Immature natural killer cell (primary cell): ENCODE data around the gene TLE7. TPM values are rescaled to one million over a fixed set of nuclear protein-coding genes. Genes with fewer than 3 reads are reported as not detected.

Experiments
- DNase-seq, 3 donors: peaks; one replicate each; pipeline ENCODE4 v3.0.0; 2022; ENCODE audit warnings: mixed read lengths in 1 of 3
- H3K27ac Mint-ChIP-seq, 6 donors: one replicate each; pipeline ENCODE4 v1.8.0; 2020; ENCODE audit warnings: mixed read lengths in 6 of 6, mild to moderate bottlenecking in 5 of 6, inconsistent platforms in 4 of 6, moderate library complexity in 3 of 6
- H3K27me3 Mint-ChIP-seq, 3 donors: one replicate each; pipeline ENCODE4 v1.8.0; 2020 to 2021; ENCODE audit warnings: low read depth in 3 of 3, mild to moderate bottlenecking in 3 of 3, mixed read lengths in 3 of 3, moderate library complexity in 3 of 3, inconsistent platforms in 1 of 3
- H3K36me3 Mint-ChIP-seq, 3 donors: one replicate each; pipeline ENCODE4 v1.8.0; 2020; ENCODE audit warnings: mixed read lengths in 3 of 3, inconsistent platforms in 2 of 3, mild to moderate bottlenecking in 2 of 3
- H3K4me1 Mint-ChIP-seq, 2 donors: one replicate each; pipeline ENCODE4 v1.8.0; 2020; ENCODE audit warnings: inconsistent platforms in 2 of 2, mild to moderate bottlenecking in 2 of 2, mixed read lengths in 2 of 2, moderate library complexity in 1 of 2
- H3K4me3 Mint-ChIP-seq, 5 donors: one replicate each; pipeline ENCODE4 v1.8.0; 2020; ENCODE audit warnings: mild to moderate bottlenecking in 5 of 5, mixed read lengths in 5 of 5, inconsistent platforms in 3 of 5, moderate library complexity in 3 of 5
- H3K9me3 Mint-ChIP-seq, 6 donors: one replicate each; pipeline ENCODE4 v1.8.0; 2020; ENCODE audit warnings: mild to moderate bottlenecking in 6 of 6, mixed read lengths in 6 of 6, inconsistent platforms in 4 of 6, moderate library complexity in 3 of 6
- polyA plus RNA-seq, 3 donors: library from polyadenylated mRNA; unstranded; fragments of 300-500 nt; fragmentation: Illumina TruSeq; gene quantifications; one replicate each; pipeline ENCODE4 v1.2.3, GENCODE V29; 2021

Gene TLE7
- polyA plus RNA-seq: not detected

GRCh38 chr16:71442051-71442440 lies at the start of gene TLE7:
TSS of gene TLE7 (minus strand) at chr16:71442054. CDS start at chr16:71433324, 8,730 bp downstream.
- H3K4me3 Mint-ChIP-seq: no peak within 1 kb of the TSS
- H3K27me3 Mint-ChIP-seq: peaks cover 5 to 17% (median 5%) of the 10 kb centered on the region in 3 donors
- H3K9me3 Mint-ChIP-seq: peaks cover 6 to 29% (median 21%) of the 10 kb centered on the region in 6 donors
- H3K27ac Mint-ChIP-seq: no peak within 1 kb of the TSS
- H3K36me3 Mint-ChIP-seq: peaks cover 0 to 3% (median 0%) of the 10 kb centered on the region in 3 donors
- no peak for DNase-seq
- H3K4me1 Mint-ChIP-seq: no peaks in the 10 kb centered on the region

DNA sequence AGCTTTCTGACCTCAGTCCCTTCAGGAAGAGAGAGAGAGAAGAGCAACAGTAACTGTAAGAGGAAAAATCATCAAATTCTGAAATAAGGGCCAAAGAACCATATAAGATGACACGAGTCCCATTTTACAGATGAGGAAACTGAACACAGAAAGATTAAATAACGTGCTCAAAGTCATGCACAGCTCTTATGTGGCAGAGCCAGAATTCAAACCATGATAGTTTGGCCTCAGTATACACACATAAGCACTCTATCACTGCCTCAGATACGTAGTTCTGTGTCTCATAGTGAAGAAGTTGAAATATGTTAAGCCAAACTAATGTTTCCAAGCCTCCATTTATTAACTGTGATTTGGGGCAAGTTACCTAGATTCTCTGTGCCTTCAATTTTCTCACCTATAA lies 49.2 kb upstream of the TLE7 start:
- DNase-seq: no peak
- Mint-ChIP-seq H3K27ac (no peak overlapping the region), H3K4me3 (no peak overlapping the region), H3K4me1 (peaks cover 0 to under 1% of the 10 kb centered on the region in 2 donors), H3K27me3 (peaks cover 1 to 8% (median 6%) of the 10 kb centered on the region in 3 donors), H3K9me3 (no peaks in the 10 kb centered on the region), H3K36me3 (no peaks in the 10 kb centered on the region)

DNA sequence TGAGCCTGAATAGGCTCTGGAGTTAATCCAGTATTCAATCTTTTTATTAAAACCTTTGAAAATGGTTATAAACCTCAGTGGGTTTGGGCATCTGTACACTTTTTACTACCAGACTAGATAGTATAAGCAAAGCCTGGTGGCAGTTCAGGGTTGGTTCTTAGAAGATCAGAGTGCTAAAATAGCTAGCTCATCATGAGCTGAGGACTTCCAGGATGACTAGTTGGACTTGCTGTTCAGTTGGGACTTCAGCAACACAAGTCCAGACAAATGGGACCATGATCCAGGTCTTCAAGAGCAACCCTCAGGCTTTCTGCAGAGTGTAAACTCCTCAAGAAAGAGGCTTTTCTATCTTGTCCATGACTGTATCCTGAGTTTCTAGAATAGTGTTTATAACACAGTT lies 48.5 kb upstream of the TLE7 start:
- Mint-ChIP-seq H3K36me3 (no peaks in the 10 kb centered on the region), H3K27me3 (peaks cover 1 to 8% (median 6%) of the 10 kb centered on the region in 3 donors), H3K4me3 (no peak overlapping the region), H3K27ac (no peak overlapping the region), H3K4me1 (peaks cover 0 to 6% of the 10 kb centered on the region in 2 donors), H3K9me3 (no peaks in the 10 kb centered on the region)
- DNase-seq: no peak

- H3K9me3 Mint-ChIP-seq: no peaks in the 10 kb centered on the region
- no peak within 1 kb of the TSS for H3K4me3 Mint-ChIP-seq
- peaks cover 7 to 13% of the 10 kb centered on the region in 2 donors for H3K4me1 Mint-ChIP-seq
- no peaks in the 10 kb centered on the region for H3K36me3 Mint-ChIP-seq
- peaks cover 4 to 11% (median 10%) of the 10 kb centered on the region in 3 donors for H3K27me3 Mint-ChIP-seq
- no peak for DNase-seq
- no peak within 1 kb of the TSS for H3K27ac Mint-ChIP-seq
These were observed 47.3 kb upstream of the TLE7 start, which contains the start of gene ZNF19 for GRCh38 chr16:71489122-71489521. TSS of gene ZNF19 (minus strand) at chr16:71489324. CDS start at chr16:71482114, 7,210 bp downstream.

- peak; percentile 86 to 91 (median 89) for DNase-seq
- H3K27me3 Mint-ChIP-seq: peaks cover 9 to 10% (median 9%) of the 10 kb centered on the region in 3 donors
- H3K36me3 Mint-ChIP-seq: peaks cover 0 to 5% (median 0%) of the 10 kb centered on the region in 3 donors
- peak overlapping the region; percentile 85 to 93 (median 89) for H3K27ac Mint-ChIP-seq
- H3K9me3 Mint-ChIP-seq: no peaks in the 10 kb centered on the region
- peak overlapping the region; percentile 87 to 93 (median 90) for H3K4me3 Mint-ChIP-seq
- H3K4me1 Mint-ChIP-seq: peaks cover 14 to 23% of the 10 kb centered on the region in 2 donors
These were observed 42.4 kb upstream of the TLE7 start for GRCh38 chr16:71484006-71484893.

DNA sequence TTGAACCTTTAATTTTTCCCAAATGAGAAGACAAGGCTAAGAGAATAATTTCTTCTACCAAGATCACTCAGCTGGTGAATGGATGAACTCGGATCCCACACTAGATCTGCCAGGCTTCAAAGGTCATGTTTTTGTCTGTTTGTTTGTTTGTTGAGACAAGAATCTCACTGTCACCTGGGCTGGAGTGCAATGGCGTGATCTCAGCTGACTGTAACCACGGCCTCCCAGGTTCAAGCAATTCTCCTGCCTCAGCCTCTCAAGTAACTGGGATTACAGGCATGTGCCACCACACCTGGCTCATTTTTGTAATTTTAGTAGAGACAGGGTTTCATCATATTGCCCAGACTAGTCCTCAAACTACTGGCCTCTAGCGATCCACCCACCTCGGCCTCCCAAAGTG lies 40.7 kb upstream of the TLE7 start:
- peaks cover 4 to 12% (median 9%) of the 10 kb centered on the region in 3 donors for H3K27me3 Mint-ChIP-seq
- H3K4me1 Mint-ChIP-seq: peaks cover 14 to 23% of the 10 kb centered on the region in 2 donors
- H3K9me3 Mint-ChIP-seq: no peaks in the 10 kb centered on the region
- H3K36me3 Mint-ChIP-seq: peaks cover 3 to 8% (median 3%) of the 10 kb centered on the region in 3 donors
- DNase-seq: no peak
- H3K27ac Mint-ChIP-seq: peak overlapping the region in 5 of 6 donors; percentile 46 to 93 (median 85)
- H3K4me3 Mint-ChIP-seq: peak overlapping the region in 2 of 5 donors; percentile 29 to 87

DNA sequence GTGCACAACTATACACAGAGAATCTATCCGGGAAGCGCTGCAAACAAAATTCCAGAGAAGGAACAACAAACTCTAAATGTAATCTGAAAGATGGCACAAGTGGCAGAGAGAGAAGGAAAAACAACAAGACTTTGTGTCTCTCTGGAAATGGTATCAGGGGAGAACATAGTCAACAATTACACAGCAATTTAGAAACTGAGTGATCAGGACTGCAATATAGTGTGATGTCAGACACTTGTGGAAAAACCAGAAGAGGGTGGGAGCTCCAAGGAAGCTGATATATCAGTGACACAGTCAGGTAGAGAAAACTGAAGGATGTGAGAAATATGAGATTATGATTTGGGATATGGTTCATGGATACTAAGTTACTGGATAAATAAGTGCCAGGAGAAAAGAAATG lies 39.1 kb upstream of the TLE7 start:
- DNase-seq: no peak
- H3K4me3 Mint-ChIP-seq: no peak overlapping the region
- H3K9me3 Mint-ChIP-seq: no peaks in the 10 kb centered on the region
- peaks cover 4 to 9% (median 7%) of the 10 kb centered on the region in 3 donors for H3K27me3 Mint-ChIP-seq
- peaks cover 14 to 22% of the 10 kb centered on the region in 2 donors for H3K4me1 Mint-ChIP-seq
- H3K27ac Mint-ChIP-seq: peak overlapping the region in 4 of 6 donors; percentile 10 to 88 (median 48)
- peaks cover 19 to 23% (median 19%) of the 10 kb centered on the region in 3 donors for H3K36me3 Mint-ChIP-seq

DNA sequence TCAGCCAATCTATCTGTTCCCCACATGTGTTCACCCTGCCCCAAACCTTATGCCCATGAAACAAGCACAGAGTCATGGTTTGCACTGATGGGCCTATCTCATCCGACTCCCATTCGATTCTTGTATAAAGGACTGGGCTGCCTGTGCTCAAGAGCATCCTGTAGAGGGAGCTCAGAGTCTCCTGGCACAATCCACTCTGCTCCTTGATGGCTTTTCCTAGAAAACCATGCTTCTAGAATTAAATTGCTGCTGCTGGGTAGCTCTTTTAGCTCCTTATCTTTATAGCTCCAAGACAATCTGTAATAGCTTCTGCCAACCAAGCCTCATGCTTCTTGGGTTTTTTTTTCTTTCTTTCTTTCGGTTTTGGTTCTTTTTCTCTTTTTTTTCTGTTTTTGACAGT lies 37.6 kb upstream of the TLE7 start:
- Mint-ChIP-seq H3K4me1 (peaks cover 8 to 10% of the 10 kb centered on the region in 2 donors), H3K27me3 (peaks cover under 1 to 7% (median 6%) of the 10 kb centered on the region in 3 donors), H3K4me3 (no peak overlapping the region), H3K36me3 (peaks cover 21 to 31% (median 27%) of the 10 kb centered on the region in 3 donors), H3K9me3 (no peaks in the 10 kb centered on the region), H3K27ac (peak overlapping the region in 1 of 6 donors; percentile 19)
- DNase-seq: no peak

DNA sequence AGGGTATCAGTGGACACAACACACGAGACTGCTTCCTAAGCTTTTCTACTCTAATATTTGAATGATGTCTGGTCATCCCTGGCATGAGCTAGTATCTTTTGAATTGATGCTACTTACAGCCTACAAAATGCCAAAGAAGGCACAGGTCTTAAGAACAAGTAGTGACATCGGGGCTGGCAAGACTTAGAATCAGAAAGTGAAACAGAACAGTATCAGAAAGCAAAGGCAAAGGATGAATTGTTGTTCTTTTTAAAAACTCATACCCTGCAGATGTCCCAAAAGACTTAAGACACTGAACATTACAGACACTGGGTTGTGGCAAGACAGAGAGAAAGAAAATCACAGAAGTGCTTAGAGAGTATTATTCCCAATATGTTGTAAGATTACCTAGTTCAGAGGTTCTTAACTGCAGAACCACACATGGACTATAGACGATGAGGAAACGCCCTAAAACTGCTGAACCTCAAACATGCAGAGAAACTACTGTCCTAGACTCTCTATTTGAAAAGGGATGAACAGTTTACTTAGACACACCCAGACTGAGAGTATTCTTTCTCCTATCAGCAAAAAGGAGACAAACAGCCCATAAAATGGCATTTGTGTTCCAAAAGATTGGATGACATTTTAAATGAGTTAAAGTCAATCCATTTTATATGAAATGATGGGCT lies 34.7 kb upstream of the TLE7 start:
- Mint-ChIP-seq H3K9me3 (no peaks in the 10 kb centered on the region), H3K4me3 (peak overlapping the region in 1 of 5 donors; percentile 11), H3K27ac (peak overlapping the region in 3 of 6 donors; percentile 20 to 66 (median 63)), H3K4me1 (no peaks in the 10 kb centered on the region), H3K27me3 (peaks cover 0 to 3% (median 3%) of the 10 kb centered on the region in 3 donors), H3K36me3 (peaks cover 21 to 39% (median 33%) of the 10 kb centered on the region in 3 donors)
- DNase-seq: no peak

GRCh38 chr16:71474864-71475263 lies 33.0 kb upstream of the TLE7 start:
- H3K27ac Mint-ChIP-seq: no peak overlapping the region
- DNase-seq: no peak
- H3K4me3 Mint-ChIP-seq: no peak overlapping the region
- peaks cover 21 to 41% (median 31%) of the 10 kb centered on the region in 3 donors for H3K36me3 Mint-ChIP-seq
- H3K4me1 Mint-ChIP-seq: no peaks in the 10 kb centered on the region
- H3K27me3 Mint-ChIP-seq: peaks cover 0 to 3% (median 2%) of the 10 kb centered on the region in 3 donors
- H3K9me3 Mint-ChIP-seq: no peaks in the 10 kb centered on the region

- Mint-ChIP-seq H3K27ac (no peak overlapping the region), H3K4me3 (no peak overlapping the region), H3K27me3 (peaks cover 0 to 6% (median 2%) of the 10 kb centered on the region in 3 donors), H3K9me3 (no peaks in the 10 kb centered on the region), H3K4me1 (no peaks in the 10 kb centered on the region), H3K36me3 (peaks cover 28 to 41% (median 38%) of the 10 kb centered on the region in 3 donors)
- no peak for DNase-seq
These were observed 32.0 kb upstream of the TLE7 start for GRCh38 chr16:71473891-71474290.

GRCh38 chr16:71472931-71473330 lies 31.1 kb upstream of the TLE7 start:
- DNase-seq: no peak
- Mint-ChIP-seq H3K9me3 (no peaks in the 10 kb centered on the region), H3K27ac (peak overlapping the region in 1 of 6 donors; percentile 2), H3K27me3 (peaks cover 2 to 4% (median 4%) of the 10 kb centered on the region in 3 donors), H3K4me3 (no peak overlapping the region), H3K36me3 (peaks cover 28 to 41% (median 40%) of the 10 kb centered on the region in 3 donors), H3K4me1 (no peaks in the 10 kb centered on the region)

DNA sequence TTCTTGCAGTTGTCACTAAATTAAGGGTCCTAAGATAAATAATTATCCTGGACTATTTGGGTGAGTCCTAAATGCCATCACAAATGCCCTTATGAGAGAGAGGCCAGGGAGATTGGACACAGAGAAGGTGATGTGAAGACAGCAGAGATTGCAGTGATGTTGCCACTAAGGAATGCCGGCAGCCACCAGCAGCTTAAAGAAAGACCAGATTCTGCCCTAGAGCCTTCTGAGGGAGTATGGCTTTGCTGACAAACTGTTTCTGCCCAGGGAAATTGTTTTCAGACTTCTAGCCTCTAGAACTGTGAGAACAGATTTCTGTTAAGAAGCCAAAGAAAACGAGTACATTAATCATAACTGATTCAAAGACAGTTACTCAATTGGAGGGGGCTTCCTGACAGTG lies 30.2 kb upstream of the TLE7 start:
- Mint-ChIP-seq H3K36me3 (peaks cover 20 to 33% (median 32%) of the 10 kb centered on the region in 3 donors), H3K27ac (no peak overlapping the region), H3K27me3 (peaks cover 2 to 5% (median 3%) of the 10 kb centered on the region in 3 donors), H3K4me1 (no peaks in the 10 kb centered on the region), H3K4me3 (no peak overlapping the region), H3K9me3 (peaks cover 0 to 1% (median 0%) of the 10 kb centered on the region in 6 donors)
- no peak for DNase-seq
